Stimulated activated CD4-positive, alpha-beta T cell treated with anti-CD3 and anti-CD28 coated beads, TNF-alpha, amount 100 ng/mL, for 24 hours (primary cell): ENCODE results near the gene CENPC.
"Not testable (repeated sequence)": the region's sequence is repeated elsewhere in the genome, so short reads cannot be mapped to it uniquely, and the experiment has no call there.

Experiments
- DNase-seq, 3 experiments: peaks; one replicate each; pipeline ENCODE4 v3.0.0-alpha.2; 2020; ENCODE audit warnings: low read depth in 3 of 3

CENPC gene

DNA sequence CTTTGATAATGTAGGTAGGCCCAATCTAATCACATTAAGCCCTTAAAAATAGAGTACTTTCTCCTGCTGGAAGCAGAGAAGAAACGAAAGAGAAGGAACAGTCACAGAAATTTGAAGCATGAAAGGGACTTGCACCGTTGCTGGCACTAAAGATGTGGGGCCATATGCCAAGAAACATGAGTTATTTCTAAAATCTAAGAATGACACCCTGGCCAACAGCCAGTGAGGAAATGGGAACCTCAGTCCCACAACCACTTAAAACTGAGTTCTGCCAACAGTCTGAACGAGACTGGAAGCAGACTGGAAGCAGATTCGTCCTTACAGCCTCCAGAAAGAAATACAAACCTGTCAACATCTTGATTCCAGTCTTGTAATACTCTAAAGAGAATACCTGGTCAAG is 70.1 kb downstream of the CENPC start:
- DNase-seq = no peak

DNA sequence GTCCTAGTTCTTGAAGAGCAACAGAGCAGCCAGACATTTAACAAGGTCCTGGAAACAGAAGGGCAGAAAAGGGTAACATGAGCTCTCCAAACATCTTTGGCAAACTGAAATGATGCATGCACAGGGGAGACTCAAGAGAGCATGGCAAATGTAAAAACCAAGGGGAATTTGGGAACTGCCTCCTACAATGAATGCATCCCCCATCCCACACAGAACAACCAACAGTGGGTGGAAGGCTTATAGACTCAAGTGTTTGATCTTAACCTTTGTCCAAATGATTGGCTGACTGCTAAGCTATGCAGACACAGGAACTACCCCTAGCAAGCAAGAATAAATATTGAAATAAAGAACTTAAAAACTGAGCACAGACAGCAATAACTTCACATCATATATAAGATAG is 74.4 kb downstream of the CENPC start:
- no peak for DNase-seq

DNA sequence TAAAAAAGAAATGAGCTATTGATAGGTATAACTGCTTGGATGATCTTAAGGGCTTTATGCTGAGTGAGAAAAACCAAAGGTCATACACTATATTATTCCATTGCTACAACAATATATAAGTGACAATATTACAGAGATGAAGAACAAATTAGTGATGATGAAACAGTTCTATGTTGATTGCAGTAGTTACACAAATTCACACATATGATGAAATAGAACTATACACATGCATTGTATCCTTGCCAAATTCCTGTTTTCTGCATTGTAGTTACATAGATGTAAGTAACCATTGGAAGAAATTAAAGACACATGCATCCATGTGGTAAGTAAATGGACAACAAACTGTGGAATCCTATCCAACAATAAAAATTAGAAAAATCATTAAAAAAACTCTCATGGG is 76.5 kb downstream of the CENPC start:
- no peak for DNase-seq

DNA sequence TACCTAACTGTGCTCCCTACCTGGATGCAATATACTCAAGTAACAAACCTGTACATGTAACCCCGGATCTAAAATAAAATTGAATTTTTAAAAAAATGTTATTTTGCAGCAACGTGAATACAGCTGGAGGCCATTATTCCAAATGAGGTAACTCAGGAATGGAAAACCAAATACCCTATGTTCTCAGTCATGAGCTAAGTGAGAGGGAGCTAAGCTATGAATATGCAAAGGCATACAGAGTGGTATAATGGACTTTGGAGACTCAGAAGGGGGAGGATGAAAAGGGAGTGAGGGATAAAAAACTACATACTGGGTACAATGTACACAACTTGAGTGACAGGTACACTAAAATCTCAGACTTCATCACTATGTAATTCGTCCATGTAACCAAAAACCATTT is 78.6 kb downstream of the CENPC start:
- DNase-seq = no peak

- no peak for DNase-seq
Observed at GRCh38 chr4:67465763-67466052, 79.6 kb downstream of the CENPC start.

- no peak for DNase-seq
Observed at GRCh38 chr4:67465032-67465762, 80.1 kb downstream of the CENPC start.

DNA sequence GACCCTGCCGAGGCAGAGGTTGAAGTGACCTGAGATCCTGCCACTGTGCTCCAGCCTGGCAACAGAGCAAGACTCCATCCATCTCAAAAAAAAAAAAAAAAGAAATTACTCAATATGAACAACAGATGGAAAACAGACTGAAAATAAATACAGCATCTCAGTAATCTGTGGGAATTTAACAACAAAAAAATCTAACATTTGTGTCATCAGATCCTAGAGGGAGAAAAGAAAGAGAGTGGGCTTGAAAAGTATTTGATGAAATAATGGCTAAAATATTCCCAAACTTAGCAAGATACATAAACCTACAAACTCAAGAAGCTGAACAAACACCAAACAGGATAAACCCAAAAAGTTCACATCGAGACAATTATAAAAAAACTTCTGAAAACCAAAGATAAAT is 84.7 kb downstream of the CENPC start:
- DNase-seq = no peak

- DNase-seq = no peak
Observed at GRCh38 chr4:67459164-67459563, 86.1 kb downstream of the CENPC start.

DNA sequence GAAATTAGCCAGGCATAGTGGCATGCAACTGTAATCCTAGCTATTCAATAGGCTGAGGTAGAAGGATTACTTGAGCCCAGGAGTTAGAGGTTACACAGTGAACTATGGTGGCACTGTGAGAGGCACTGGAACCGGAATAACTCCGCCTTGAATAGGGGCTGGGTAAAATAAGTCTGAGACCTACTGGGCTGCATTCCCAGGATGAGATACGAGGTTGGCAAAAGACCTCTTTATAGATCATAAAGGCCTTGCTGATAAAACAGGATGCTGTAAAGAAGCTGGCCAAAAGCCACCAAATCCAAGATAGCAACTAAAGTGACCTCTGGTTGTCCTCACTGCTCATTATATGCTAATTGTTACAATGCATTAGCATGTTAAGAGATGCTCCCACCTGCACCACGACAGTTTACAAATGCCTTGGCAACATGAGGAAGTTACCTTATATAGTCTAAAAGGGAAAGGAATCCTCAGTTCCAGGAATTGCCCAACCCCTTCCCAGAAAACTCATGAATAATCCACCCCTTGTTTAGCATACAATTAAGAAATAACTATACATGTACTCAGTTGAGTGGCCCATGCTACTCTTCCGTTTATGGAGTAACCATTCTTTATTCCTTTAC is 88.6 kb downstream of the CENPC start:
- no peak for DNase-seq

- DNase-seq = not testable (repeated sequence)
Observed at GRCh38 chr4:67452846-67453205, 92.5 kb downstream of the CENPC start.

DNA sequence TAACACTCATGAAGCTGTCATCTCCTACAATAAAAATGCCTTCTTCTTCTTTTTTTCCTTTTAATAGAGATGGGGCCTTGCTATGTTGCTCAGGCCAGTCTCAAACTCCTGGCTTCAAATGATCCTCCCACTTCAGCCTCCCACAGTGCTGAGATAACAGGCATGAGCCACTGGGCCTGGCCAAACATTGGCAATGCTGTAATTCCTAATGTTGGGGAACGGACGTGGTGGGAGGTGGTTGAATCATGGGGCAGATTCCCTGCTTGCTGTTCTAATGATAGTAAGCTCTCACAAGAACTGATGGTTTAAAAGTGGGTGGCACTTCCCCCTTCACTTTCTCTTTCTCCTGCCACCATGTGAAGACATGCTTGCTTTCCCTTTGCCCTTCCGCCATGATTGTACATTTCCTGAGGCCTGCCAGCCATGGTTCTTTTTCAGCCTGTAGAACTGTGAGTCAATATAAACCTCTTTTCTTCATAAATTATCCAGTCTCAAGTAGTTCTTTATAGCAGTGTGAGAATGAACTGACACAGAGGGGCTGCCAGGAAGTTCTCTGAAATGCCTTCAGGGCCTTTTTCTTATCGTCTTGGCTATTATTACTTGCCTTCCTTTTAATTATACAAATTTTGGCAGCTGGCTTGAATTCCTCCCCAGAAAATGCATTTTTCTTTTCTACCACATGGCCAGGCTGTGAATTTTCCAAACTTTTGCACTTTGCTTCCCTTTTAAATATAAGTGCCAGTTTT is 93.0 kb downstream of the CENPC start:
- no peak for DNase-seq

- no peak for DNase-seq
Observed at GRCh38 chr4:67451464-67451863, 93.8 kb downstream of the CENPC start.

- no peak for DNase-seq
Observed at GRCh38 chr4:67448621-67449020, 96.7 kb downstream of the CENPC start.

- DNase-seq = no peak
Observed at GRCh38 chr4:67447873-67448272, 97.4 kb downstream of the CENPC start.

GRCh38 chr4:67446811-67447210 is 98.5 kb downstream of the CENPC start:
- DNase-seq = no peak

DNA sequence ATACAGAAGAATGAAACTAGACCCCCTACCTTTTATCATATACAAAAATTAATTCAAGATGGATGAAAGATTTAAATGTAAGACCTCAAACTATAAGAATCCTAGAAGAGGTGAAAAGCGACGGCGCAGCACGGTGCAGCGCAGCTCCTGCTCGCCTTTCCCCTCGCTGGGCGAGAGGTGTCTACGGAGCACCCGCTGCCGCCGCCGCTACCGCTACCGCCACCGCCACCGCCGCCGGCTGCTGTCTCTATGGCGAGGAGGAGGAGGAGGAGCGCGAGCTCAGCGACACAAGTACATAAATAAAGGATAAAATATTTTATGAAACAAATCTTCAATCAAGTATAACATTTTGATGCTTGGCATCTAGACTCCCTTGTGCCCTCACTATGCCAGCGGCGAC is 99.4 kb downstream of the CENPC start:
- DNase-seq = not testable (repeated sequence)

GRCh38 chr4:67438975-67439374 is 106.3 kb downstream of the CENPC start:
- no peak for DNase-seq

GRCh38 chr4:67437974-67438713 is 107.2 kb downstream of the CENPC start:
- no peak for DNase-seq

GRCh38 chr4:67436742-67437141 is 108.6 kb downstream of the CENPC start:
- DNase-seq = no peak

- DNase-seq = no peak
Observed at GRCh38 chr4:67430989-67431388, 114.3 kb downstream of the CENPC start.

GRCh38 chr4:67428819-67429218 is 116.5 kb downstream of the CENPC start:
- no peak for DNase-seq
